Tibial artery (tissue), 4 donors: ENCODE data around the gene STYXL1.
"Not testable (repeated sequence)": the region's sequence is repeated elsewhere in the genome, so short reads cannot be mapped to it uniquely, and the experiment has no call there.

Experiments
- DNase-seq, 2 donors: peaks; one replicate each; pipeline ENCODE4 v3.0.0-alpha.2; 2019
- H3K27ac ChIP-seq, 2 donors: fragments of 200-600 bp; sonication (generic) in 1 of 2; 1 replicate in 1 of 2; 2 replicates in 1 of 2; pipeline ENCODE4 v1.5.1; 2018 to 2019; ENCODE audit warnings: mild to moderate bottlenecking in 1 of 2
- H3K27me3 ChIP-seq, 2 donors: fragments of 200-600 bp; sonication (generic) in 1 of 2; one replicate each; pipeline versions ENCODE4 v1.5.1 to v1.6.0; 2016 to 2019
- H3K36me3 ChIP-seq, 3 donors: fragments of 200-600 bp; sonication (generic) in 2 of 3; one replicate each; pipeline ENCODE4 v1.5.1; 2016 to 2019; ENCODE audit warnings: mild to moderate bottlenecking in 2 of 3
- H3K4me1 ChIP-seq, 4 donors: fragments of 200-600 bp; sonication (generic) in 2 of 4; 1 replicate in 3 of 4; 2 replicates in 1 of 4; pipeline ENCODE4 v1.5.1; 2016 to 2019
- H3K4me3 ChIP-seq, 2 donors: fragments of 200-600 bp; sonication (generic) in 1 of 2; 1 replicate in 1 of 2; 2 replicates in 1 of 2; pipeline ENCODE4 v1.5.1; 2018 to 2019; ENCODE audit warnings: mild to moderate bottlenecking in 2 of 2
- H3K9me3 ChIP-seq, 3 donors: fragments of 200-600 bp; sonication (generic) in 1 of 3; one replicate each; pipeline ENCODE4 v1.5.1; 2016 to 2019
- intact Hi-C: fragments of 100-400 bp; cut with DNase I; formaldehyde crosslinking; loops from one replicate; pipeline ENCODE4 v1.15.0; 2023; ENCODE audit warnings: low total_unique reads
- TF ChIP-seq, protein P1 (sequence below), 2 experiments: fragments of 200-600 bp in 1 of 2; fragments of 450-650 bp in 1 of 2; IDR thresholded peaks; one replicate each; pipeline ENCODE4 v1.5.1; 2017 to 2019; ENCODE audit warnings: antibody characterized with exemption in 2 of 2, mild to moderate bottlenecking in 1 of 2, moderate library complexity in 1 of 2

Gene STYXL1

DNA sequence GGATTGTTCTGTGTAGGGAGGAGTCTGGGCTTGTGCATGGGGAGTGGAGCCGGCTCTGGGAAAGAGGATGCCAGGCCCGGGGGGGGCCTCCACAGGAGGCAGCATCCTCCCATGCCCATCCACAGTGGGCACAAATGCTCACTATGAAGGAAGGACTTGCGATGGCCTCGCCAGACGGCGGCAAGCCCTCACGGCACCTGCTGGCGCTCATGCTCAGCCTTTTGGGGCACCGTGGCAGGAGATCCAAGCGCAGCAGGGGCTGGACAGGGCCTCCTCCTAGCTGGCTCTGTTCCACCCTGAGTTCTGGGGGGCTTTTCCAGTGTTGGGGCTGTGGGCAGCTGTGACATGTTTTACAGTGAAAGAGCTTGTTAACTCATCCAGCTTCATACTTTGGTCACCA is 15.3 kb upstream of the STYXL1 start:
- intact Hi-C loops: no loop called here

DNA sequence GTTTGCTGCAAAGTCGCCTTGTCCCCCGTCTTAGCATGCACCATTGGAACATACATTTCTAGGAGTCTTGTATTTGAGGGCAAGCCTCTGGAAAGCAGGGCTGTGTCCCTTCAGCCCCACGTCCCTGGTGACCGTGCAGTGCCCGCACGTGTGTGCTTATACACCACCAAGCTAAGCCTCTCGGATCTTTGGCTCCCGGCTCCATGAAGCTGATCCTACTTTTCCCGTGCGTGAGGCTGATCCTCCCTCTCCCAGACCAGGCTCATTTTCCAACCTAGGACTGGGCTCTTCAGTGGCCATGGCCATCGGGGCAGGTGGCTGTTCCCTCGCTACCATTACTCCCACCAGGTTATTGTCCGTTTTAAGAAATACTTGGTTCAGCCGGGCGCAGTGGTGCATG is 14.5 kb upstream of the STYXL1 start:
- H3K9me3 ChIP-seq: no peaks in the 10 kb centered on the region
- TF ChIP-seq, protein P1, sequence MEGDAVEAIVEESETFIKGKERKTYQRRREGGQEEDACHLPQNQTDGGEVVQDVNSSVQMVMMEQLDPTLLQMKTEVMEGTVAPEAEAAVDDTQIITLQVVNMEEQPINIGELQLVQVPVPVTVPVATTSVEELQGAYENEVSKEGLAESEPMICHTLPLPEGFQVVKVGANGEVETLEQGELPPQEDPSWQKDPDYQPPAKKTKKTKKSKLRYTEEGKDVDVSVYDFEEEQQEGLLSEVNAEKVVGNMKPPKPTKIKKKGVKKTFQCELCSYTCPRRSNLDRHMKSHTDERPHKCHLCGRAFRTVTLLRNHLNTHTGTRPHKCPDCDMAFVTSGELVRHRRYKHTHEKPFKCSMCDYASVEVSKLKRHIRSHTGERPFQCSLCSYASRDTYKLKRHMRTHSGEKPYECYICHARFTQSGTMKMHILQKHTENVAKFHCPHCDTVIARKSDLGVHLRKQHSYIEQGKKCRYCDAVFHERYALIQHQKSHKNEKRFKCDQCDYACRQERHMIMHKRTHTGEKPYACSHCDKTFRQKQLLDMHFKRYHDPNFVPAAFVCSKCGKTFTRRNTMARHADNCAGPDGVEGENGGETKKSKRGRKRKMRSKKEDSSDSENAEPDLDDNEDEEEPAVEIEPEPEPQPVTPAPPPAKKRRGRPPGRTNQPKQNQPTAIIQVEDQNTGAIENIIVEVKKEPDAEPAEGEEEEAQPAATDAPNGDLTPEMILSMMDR (IDR thresholded peaks at IDR 0.05): no peak
- no peak overlapping the region for H3K27ac ChIP-seq
- no peak overlapping the region for H3K4me3 ChIP-seq
- no peak for DNase-seq
- peaks cover 98 to 100% (median 99%) of the 10 kb centered on the region in 3 donors for H3K36me3 ChIP-seq
- H3K27me3 ChIP-seq: no peaks in the 10 kb centered on the region
- intact Hi-C loops: no loop called here
- no peaks in the 10 kb centered on the region for H3K4me1 ChIP-seq

More for the DNA sequence above, 15.3 kb upstream of the STYXL1 start:
- no peaks in the 10 kb centered on the region for H3K27me3 ChIP-seq
- H3K9me3 ChIP-seq: no peaks in the 10 kb centered on the region
- H3K27ac ChIP-seq: no peak overlapping the region
- DNase-seq: no peak
- TF ChIP-seq, protein P1 (IDR thresholded peaks at IDR 0.05): no peak
- H3K36me3 ChIP-seq: peaks cover 90 to 99% (median 97%) of the 10 kb centered on the region in 3 donors
- H3K4me3 ChIP-seq: no peak overlapping the region
- no peaks in the 10 kb centered on the region for H3K4me1 ChIP-seq

DNA sequence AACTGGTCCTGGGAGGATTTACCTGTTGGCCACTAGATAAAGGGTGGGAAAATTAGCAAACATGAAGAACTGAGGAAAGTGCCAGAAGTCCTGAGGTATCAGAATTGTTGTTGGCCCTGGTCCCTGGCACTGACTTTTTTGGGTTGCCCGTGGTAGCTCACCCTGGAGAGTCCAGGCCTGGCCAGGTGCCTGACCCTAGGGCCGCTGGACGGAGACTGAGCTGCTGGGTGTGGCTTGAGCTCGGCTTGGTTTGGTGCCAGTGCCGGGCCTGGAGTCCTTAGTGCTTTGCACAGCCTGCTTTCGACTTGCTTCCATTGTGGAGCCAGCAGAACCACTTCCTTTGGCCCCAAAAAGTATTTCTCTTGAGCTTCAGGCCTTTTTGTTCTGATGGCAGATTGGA is 13.0 kb upstream of the STYXL1 start:
- peaks cover 85 to 97% (median 91%) of the 10 kb centered on the region in 3 donors for H3K36me3 ChIP-seq
- no peak overlapping the region for H3K27ac ChIP-seq
- DNase-seq: peak in 1 of 2 donors; percentile 42

DNA sequence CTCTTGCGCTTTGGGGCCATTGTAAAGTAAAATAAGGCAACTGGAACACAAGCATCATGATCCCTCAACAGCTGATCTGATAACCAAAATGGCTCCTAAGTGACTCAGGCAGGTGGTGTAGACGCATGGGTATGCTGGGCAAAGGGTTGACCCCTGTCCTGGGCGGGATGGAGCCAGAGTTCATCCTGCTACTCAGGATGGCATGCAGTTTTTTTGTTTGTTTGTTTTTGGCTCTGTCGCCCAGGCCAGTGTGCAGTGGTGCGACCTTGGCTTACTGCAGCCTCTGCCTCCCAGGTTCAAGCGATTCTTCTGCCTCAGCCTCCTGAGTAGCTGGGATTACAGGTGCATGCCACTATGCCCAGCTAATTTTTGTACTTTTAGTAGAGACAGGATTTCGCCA is 10.9 kb upstream of the STYXL1 start:
- H3K9me3 ChIP-seq, H3K27me3 ChIP-seq, H3K4me3 ChIP-seq, H3K27ac ChIP-seq, DNase-seq, intact Hi-C loops, H3K4me1 ChIP-seq: not testable (repeated sequence)
- peaks cover 65 to 96% (median 83%) of the 10 kb centered on the region in 3 donors for H3K36me3 ChIP-seq

More for the DNA sequence above, 13.0 kb upstream of the STYXL1 start:
- no peaks in the 10 kb centered on the region for H3K9me3 ChIP-seq
- H3K27me3 ChIP-seq: no peaks in the 10 kb centered on the region
- TF ChIP-seq, protein P1 (IDR thresholded peaks at IDR 0.05): no peak
- intact Hi-C loops: no loop called here
- no peak overlapping the region for H3K4me3 ChIP-seq
- H3K4me1 ChIP-seq: no peaks in the 10 kb centered on the region

DNA sequence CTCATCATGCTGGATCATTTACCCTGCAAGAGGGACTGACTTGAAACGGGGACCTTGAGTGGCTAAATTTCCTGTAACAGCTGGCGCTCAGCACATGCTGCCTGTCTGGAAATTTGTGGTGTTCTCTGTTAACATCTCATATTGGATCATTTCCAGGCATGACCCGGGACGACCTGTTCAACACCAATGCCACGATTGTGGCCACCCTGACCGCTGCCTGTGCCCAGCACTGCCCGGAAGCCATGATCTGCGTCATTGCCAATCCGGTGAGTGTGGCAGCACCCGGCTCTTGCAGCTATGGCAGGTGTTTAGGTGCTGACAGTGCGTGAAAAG is 10.0 kb upstream of the STYXL1 start:
- no peak overlapping the region for H3K27ac ChIP-seq
- H3K4me3 ChIP-seq: no peak overlapping the region
- DNase-seq: no peak
- no peaks in the 10 kb centered on the region for H3K27me3 ChIP-seq
- peaks cover 55 to 91% (median 83%) of the 10 kb centered on the region in 3 donors for H3K36me3 ChIP-seq
- no peaks in the 10 kb centered on the region for H3K4me1 ChIP-seq
- intact Hi-C loops: no loop called here
- TF ChIP-seq, protein P1 (IDR thresholded peaks at IDR 0.05): no peak
- no peaks in the 10 kb centered on the region for H3K9me3 ChIP-seq

DNA sequence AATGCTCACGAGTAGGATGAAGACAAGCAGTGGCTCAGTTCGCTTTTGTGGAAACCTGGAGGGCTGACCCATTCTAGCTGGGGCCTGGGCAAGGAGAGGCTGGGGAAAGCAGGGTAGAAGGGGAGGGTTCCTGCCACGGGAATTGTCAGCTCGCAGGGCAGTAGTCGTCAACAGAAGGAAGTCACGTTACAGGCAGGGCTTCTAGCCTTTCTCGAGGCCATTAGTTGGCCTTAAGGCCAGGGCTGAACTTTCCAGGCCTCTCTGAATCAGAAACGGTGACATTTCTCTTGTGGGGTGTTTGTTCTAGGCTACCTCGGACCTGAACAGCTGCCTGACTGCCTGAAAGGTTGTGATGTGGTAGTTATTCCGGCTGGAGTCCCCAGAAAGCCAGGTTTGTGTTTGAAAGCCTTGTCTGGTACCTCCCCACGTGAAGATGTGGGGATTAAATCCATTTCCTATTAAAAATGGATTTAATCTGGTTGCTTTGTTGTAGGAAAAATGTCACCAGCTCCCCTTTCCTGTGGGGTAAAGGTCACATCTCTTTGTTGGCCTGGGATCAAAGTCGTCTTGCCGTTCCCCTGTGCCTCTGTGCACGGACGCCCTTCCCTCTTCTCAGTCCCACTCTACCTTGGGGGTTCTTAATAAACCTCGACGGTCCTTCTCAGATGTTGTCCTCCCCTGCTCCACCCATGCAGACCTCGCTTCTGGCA is 9.5 kb upstream of the STYXL1 start:
- Histone ChIP-seq H3K4me1 (no peaks in the 10 kb centered on the region), H3K4me3 (no peak overlapping the region), H3K27ac (no peak overlapping the region), H3K27me3 (no peaks in the 10 kb centered on the region), H3K9me3 (no peaks in the 10 kb centered on the region), H3K36me3 (peaks cover 51 to 86% (median 79%) of the 10 kb centered on the region in 3 donors)
- intact Hi-C loops: no loop called here
- TF ChIP-seq, protein P1 (IDR thresholded peaks at IDR 0.05): no peak
- no peak for DNase-seq
